WERI-Rb-1 (cell line): ENCODE measurements around the gene CEMIP.

Experiments used
- DNase-seq: peaks from one replicate; pipeline ENCODE4 v3.0.0-alpha.2; 2020
- H3K27ac ChIP-seq: fragments of 250-450 bp; sonication (Bioruptor Pico); 2 replicates; pipeline ENCODE4 v1.5.1; 2020; ENCODE audit warnings: mild to moderate bottlenecking, moderate library complexity
- H3K27me3 ChIP-seq: fragments of 250-450 bp; sonication (Bioruptor Pico); 2 replicates; pipeline ENCODE4 v1.5.1; 2021; ENCODE audit warnings: mild to moderate bottlenecking, low read depth, moderate library complexity; ENCODE audit not compliant: insufficient read depth, severe bottlenecking
- H3K36me3 ChIP-seq: fragments of 250-450 bp; sonication (Bioruptor Pico); 2 replicates; pipeline ENCODE4 v1.5.1; 2020; ENCODE audit warnings: mild to moderate bottlenecking, moderate library complexity
- H3K4me3 ChIP-seq: 2 replicates; pipeline ENCODE4 v1.5.1; 2011; ENCODE audit warnings: low read depth, mild to moderate bottlenecking, control low read depth, low read length
- H3K9me3 ChIP-seq: fragments of 250-450 bp; sonication (Bioruptor Pico); 2 replicates; pipeline ENCODE4 v1.5.1; 2021; ENCODE audit warnings: mild to moderate bottlenecking, moderate library complexity; ENCODE audit not compliant: severe bottlenecking
- CTCF ChIP-seq: IDR thresholded peaks from 2 replicates; pipeline ENCODE4 v1.5.1; 2011; ENCODE audit warnings: low read depth, mild to moderate bottlenecking, control low read depth, inconsistent platforms, low read length

Gene CEMIP

GRCh38 chr15:80780416-80781221 is 1.4 kb downstream of the CEMIP start:
- DNase-seq, result no peak
- no peak for TF ChIP-seq CTCF
- Histone ChIP-seq H3K27ac (no peak overlapping the region), H3K9me3 (no peaks in the 10 kb centered on the region), H3K36me3 (no peaks in the 10 kb centered on the region), H3K4me3 (peak overlapping the region; percentile 57), H3K27me3 (peaks cover 37% of the 10 kb centered on the region)

- Histone ChIP-seq H3K4me3 (no peak overlapping the region), H3K36me3 (no peaks in the 10 kb centered on the region), H3K27me3 (peaks cover 32% of the 10 kb centered on the region), H3K27ac (no peak overlapping the region), H3K9me3 (no peaks in the 10 kb centered on the region)
- no peak for TF ChIP-seq CTCF
- no peak for DNase-seq
Observed at GRCh38 chr15:80783260-80783659, 4.1 kb downstream of the CEMIP start.

- no peak for TF ChIP-seq CTCF
- Histone ChIP-seq H3K27me3 (peaks cover 11% of the 10 kb centered on the region), H3K27ac (no peak overlapping the region), H3K9me3 (no peaks in the 10 kb centered on the region), H3K4me3 (no peak overlapping the region), H3K36me3 (no peaks in the 10 kb centered on the region)
- no peak for DNase-seq
Observed at GRCh38 chr15:80785335-80785734, 6.2 kb downstream of the CEMIP start.

- no peak for DNase-seq
- no peak for TF ChIP-seq CTCF
- Histone ChIP-seq H3K27ac (no peak overlapping the region), H3K36me3 (no peaks in the 10 kb centered on the region), H3K27me3 (peaks cover 5% of the 10 kb centered on the region), H3K9me3 (no peaks in the 10 kb centered on the region), H3K4me3 (no peak overlapping the region)
Observed at GRCh38 chr15:80785811-80786354, 6.7 kb downstream of the CEMIP start.

GRCh38 chr15:80787316-80787715 is 8.1 kb downstream of the CEMIP start:
- Histone ChIP-seq H3K36me3 (no peaks in the 10 kb centered on the region), H3K27me3 (no peaks in the 10 kb centered on the region), H3K9me3 (no peaks in the 10 kb centered on the region), H3K27ac (no peak overlapping the region), H3K4me3 (no peak overlapping the region)
- TF ChIP-seq CTCF, result peak; percentile 30; the same call in 1 of the 2 replicates
- no peak for DNase-seq
